Loucy (cell line): ENCODE data around the gene U2SURP.

Source experiments
- H2AFZ ChIP-seq: fragments of 200-600 bp; sonication (generic); 2 replicates; pipeline ENCODE4 v1.6.0; 2016; ENCODE audit warnings: antibody characterized with exemption, mild to moderate bottlenecking, low read length, moderate library complexity
- H3F3A ChIP-seq: fragments of 200-600 bp; 2 replicates; pipeline ENCODE4 v1.6.0; 2016; ENCODE audit warnings: antibody characterized with exemption, low read depth, mild to moderate bottlenecking
- H3K27me3 ChIP-seq: fragments of 200-600 bp; sonication (generic); 2 replicates; pipeline ENCODE4 v1.6.1; 2014; ENCODE audit warnings: low read length, mild to moderate bottlenecking; ENCODE audit not compliant: insufficient read depth, poor library complexity, severe bottlenecking
- H3K36me3 ChIP-seq: fragments of 200-600 bp; sonication (generic); 2 replicates; pipeline ENCODE4 v1.6.1; 2016; ENCODE audit warnings: low read length; ENCODE audit not compliant: insufficient read depth
- H3K4me1 ChIP-seq: fragments of 200-600 bp; sonication (generic); 2 replicates; pipeline ENCODE4 v1.5.1; 2014; ENCODE audit warnings: low read length, mild to moderate bottlenecking; ENCODE audit not compliant: insufficient read depth, poor library complexity, severe bottlenecking
- H3K4me2 ChIP-seq: fragments of 200-600 bp; sonication (generic); 2 replicates; pipeline ENCODE4 v1.6.0; 2014; ENCODE audit warnings: antibody characterized with exemption, low read length, low read depth, mild to moderate bottlenecking; ENCODE audit not compliant: poor library complexity, severe bottlenecking
- H3K4me3 ChIP-seq: fragments of 200-600 bp; sonication (generic); 2 replicates; pipeline ENCODE4 v1.5.1; 2014; ENCODE audit warnings: low read length, mild to moderate bottlenecking, mixed read lengths; ENCODE audit not compliant: poor library complexity, severe bottlenecking
- H3K79me2 ChIP-seq: fragments of 200-600 bp; sonication (generic); 2 replicates; pipeline ENCODE4 v1.6.1; 2014; ENCODE audit warnings: low read length; ENCODE audit not compliant: insufficient read depth
- H3K9ac ChIP-seq: fragments of 200-600 bp; sonication (generic); 2 replicates; pipeline ENCODE4 v1.6.0; 2014; ENCODE audit warnings: mild to moderate bottlenecking, low read depth, low read length, moderate library complexity; ENCODE audit not compliant: poor library complexity, severe bottlenecking
- H3K9me2 ChIP-seq: fragments of 200-600 bp; sonication (generic); replicated peaks from 2 replicates; pipeline ENCODE4 v1.6.1; 2016; ENCODE audit warnings: low read depth, low read length, mixed read lengths
- H3K9me3 ChIP-seq: fragments of 200-600 bp; sonication (generic); 2 replicates; pipeline ENCODE4 v1.6.1; 2014; ENCODE audit warnings: mild to moderate bottlenecking, antibody characterized with exemption, low read length, low read depth; ENCODE audit not compliant: insufficient read depth
- H4K20me1 ChIP-seq: fragments of 200-600 bp; sonication (generic); 2 replicates; pipeline ENCODE4 v1.6.0; 2014; ENCODE audit warnings: antibody characterized with exemption, low read length, mild to moderate bottlenecking; ENCODE audit not compliant: insufficient read depth, poor library complexity, severe bottlenecking
- EZH2phosphoT487 ChIP-seq: fragments of 200-600 bp; IDR thresholded peaks from 2 replicates; pipeline ENCODE4 v1.6.1; 2018; ENCODE audit warnings: antibody characterized with exemption, mild to moderate bottlenecking, moderate library complexity, borderline replicate concordance
- TF ChIP-seq, protein P1 (sequence below): fragments of 200-600 bp; sonication (generic); conservative IDR thresholded peaks from 2 replicates; pipeline ENCODE4 v1.5.1; 2014; ENCODE audit warnings: mild to moderate bottlenecking, antibody characterized with exemption, low read length

U2SURP gene

DNA sequence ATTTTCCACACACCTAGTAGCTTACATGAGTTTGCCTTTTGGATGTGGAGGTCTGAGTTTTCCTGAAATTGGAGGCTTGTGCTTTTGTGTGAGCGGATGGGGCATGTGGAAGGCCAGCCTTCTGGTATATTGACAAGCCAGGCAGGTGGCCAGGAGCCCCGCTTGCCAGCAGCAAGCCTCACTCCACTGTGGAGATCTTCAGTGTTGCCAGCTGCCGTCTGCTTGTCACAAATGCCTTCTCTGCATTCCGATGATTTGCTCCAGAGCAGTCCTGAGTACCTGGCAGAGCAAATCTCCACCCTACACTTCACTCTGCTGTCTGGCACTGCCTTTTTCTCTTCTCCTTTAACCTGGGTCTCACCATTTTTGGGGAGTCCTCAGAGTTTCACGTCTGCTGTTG, 89.1 kb downstream of the U2SURP start:
- no peaks in the 10 kb centered on the region for H4K20me1 ChIP-seq
- no peaks in the 10 kb centered on the region for H3K4me1 ChIP-seq
- no peak overlapping the region for H3K4me2 ChIP-seq
- no peak overlapping the region for H3K4me3 ChIP-seq
- H3K9me3 ChIP-seq = no peaks in the 10 kb centered on the region
- H3K27me3 ChIP-seq = peaks cover 4% of the 10 kb centered on the region
- H3K9ac ChIP-seq = no peak overlapping the region
- no peak overlapping the region for H2AFZ ChIP-seq
- no peaks in the 10 kb centered on the region for H3K9me2 ChIP-seq
- H3K79me2 ChIP-seq = no peaks in the 10 kb centered on the region
- H3K36me3 ChIP-seq = no peaks in the 10 kb centered on the region
- no peaks in the 10 kb centered on the region for H3F3A ChIP-seq
- TF ChIP-seq, protein P1, sequence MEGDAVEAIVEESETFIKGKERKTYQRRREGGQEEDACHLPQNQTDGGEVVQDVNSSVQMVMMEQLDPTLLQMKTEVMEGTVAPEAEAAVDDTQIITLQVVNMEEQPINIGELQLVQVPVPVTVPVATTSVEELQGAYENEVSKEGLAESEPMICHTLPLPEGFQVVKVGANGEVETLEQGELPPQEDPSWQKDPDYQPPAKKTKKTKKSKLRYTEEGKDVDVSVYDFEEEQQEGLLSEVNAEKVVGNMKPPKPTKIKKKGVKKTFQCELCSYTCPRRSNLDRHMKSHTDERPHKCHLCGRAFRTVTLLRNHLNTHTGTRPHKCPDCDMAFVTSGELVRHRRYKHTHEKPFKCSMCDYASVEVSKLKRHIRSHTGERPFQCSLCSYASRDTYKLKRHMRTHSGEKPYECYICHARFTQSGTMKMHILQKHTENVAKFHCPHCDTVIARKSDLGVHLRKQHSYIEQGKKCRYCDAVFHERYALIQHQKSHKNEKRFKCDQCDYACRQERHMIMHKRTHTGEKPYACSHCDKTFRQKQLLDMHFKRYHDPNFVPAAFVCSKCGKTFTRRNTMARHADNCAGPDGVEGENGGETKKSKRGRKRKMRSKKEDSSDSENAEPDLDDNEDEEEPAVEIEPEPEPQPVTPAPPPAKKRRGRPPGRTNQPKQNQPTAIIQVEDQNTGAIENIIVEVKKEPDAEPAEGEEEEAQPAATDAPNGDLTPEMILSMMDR = no peak
- no peak for TF ChIP-seq EZH2phosphoT487

DNA sequence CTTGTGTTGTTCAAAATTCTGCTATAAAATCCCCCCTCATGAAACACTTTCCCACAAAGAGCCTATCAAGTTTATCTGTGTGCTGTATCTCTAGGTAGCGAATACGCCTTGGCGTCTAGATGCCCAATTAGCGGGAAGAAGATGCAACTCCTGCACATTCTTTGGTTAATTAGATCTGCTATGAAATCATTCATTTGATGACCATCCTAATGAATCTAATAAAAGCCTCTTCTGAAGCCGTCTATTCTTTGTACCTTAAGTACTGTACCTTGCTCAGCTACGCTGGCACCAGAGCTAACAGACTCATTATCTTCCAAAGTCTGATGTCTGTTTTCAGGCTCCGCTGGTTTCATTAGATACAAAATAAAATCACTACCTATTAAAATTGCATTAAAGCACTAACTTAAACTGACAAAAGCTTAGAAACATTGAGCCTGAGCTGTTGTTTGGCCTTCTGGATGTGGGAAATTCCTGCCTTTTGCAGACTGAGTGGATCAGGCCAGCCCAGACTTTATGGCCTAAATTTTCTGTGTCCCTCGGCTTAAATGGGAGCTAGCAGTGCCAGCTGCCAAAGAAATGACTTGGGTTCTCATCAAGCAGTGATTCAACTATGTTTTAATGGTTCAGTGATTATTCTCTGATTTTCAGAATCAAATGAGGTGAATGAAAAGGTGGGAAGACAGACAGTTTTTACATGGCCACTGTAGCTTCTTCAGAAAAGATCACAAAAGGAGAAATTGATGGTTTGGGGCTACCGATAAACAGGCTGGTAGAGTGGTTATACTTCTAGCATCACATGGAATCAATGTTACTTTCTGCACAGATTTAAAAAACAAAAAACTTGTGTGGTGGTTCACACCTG, 89.8 kb downstream of the U2SURP start:
- TF ChIP-seq, protein P1 = no peak
- no peak for TF ChIP-seq EZH2phosphoT487
- H3K4me2 ChIP-seq = no peak overlapping the region
- no peak overlapping the region for H3K9ac ChIP-seq
- H3K9me2 ChIP-seq = no peaks in the 10 kb centered on the region
- no peaks in the 10 kb centered on the region for H3F3A ChIP-seq
- H3K79me2 ChIP-seq = no peaks in the 10 kb centered on the region
- H2AFZ ChIP-seq = no peak overlapping the region
- peaks cover 6% of the 10 kb centered on the region; the same call in 1 of the 2 replicates for H3K9me3 ChIP-seq
- no peaks in the 10 kb centered on the region for H4K20me1 ChIP-seq
- no peaks in the 10 kb centered on the region for H3K36me3 ChIP-seq
- peaks cover 4% of the 10 kb centered on the region for H3K27me3 ChIP-seq
- H3K4me1 ChIP-seq = no peaks in the 10 kb centered on the region
- no peak overlapping the region for H3K4me3 ChIP-seq

DNA sequence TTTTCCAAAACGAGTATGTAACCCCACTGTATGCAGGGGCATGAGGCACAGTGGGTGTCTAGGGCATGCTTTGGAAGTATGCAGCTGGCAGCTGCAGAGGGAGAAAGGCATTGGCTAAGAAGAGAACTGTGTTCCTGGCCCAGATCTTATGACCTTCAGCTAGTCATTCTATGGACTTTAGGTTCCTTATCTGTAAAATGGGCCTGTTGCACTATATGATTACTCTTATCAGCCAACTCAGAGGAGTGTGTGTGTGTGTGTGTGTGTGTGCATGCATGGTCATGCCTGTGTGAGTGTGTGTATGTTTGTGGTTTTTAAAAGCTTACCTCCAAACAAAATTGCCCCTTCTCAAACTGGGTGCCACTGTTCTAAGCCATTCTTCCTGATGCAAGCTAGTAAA, 90.8 kb downstream of the U2SURP start:
- no peaks in the 10 kb centered on the region for H3K9me2 ChIP-seq
- no peaks in the 10 kb centered on the region for H3K79me2 ChIP-seq
- no peaks in the 10 kb centered on the region for H3F3A ChIP-seq
- H3K36me3 ChIP-seq = no peaks in the 10 kb centered on the region
- no peaks in the 10 kb centered on the region for H3K4me1 ChIP-seq
- TF ChIP-seq, protein P1 = no peak
- no peak for TF ChIP-seq EZH2phosphoT487
- H3K9ac ChIP-seq = no peak overlapping the region
- no peaks in the 10 kb centered on the region for H4K20me1 ChIP-seq
- no peak overlapping the region for H3K4me3 ChIP-seq
- no peak overlapping the region for H2AFZ ChIP-seq
- H3K4me2 ChIP-seq = no peak overlapping the region
- H3K27me3 ChIP-seq = peaks cover 4% of the 10 kb centered on the region
- peaks cover 6% of the 10 kb centered on the region; the same call in 1 of the 2 replicates for H3K9me3 ChIP-seq
